Ishikawa (cell line): Measurements from ENCODE around the gene FAM124A.

Experiments used
- CEBPB ChIP-seq: IDR thresholded peaks from 2 replicates; pipeline ENCODE4 v1.6.1; 2012
- CREB1 ChIP-seq: IDR thresholded peaks from 2 replicates; pipeline ENCODE4 v1.6.1; 2012; ENCODE audit warnings: low read depth
- EGR1 ChIP-seq: IDR thresholded peaks from 2 replicates; pipeline ENCODE4 v1.6.1; 2012
- EP300 ChIP-seq: IDR thresholded peaks from 2 replicates; pipeline ENCODE4 v1.6.1; 2012; ENCODE audit warnings: borderline replicate concordance
- FOXM1 ChIP-seq: IDR thresholded peaks from 2 replicates; pipeline ENCODE4 v1.6.1; 2012; ENCODE audit warnings: low read depth, borderline replicate concordance
- MAX ChIP-seq: IDR thresholded peaks from 2 replicates; pipeline ENCODE4 v1.6.1; 2012
- NFIC ChIP-seq: IDR thresholded peaks from 2 replicates; pipeline ENCODE4 v1.6.1; 2012
- RAD21 ChIP-seq: IDR thresholded peaks from 2 replicates; pipeline ENCODE4 v1.6.1; 2012; ENCODE audit warnings: low read depth
- TAF1 ChIP-seq: IDR thresholded peaks from 2 replicates; pipeline ENCODE4 v1.6.1; 2012; ENCODE audit warnings: low read depth, mild to moderate bottlenecking
- USF1 ChIP-seq: IDR thresholded peaks from 2 replicates; pipeline ENCODE4 v1.6.1; 2012
- YY1 ChIP-seq: IDR thresholded peaks from 2 replicates; pipeline ENCODE4 v1.6.1; 2012; ENCODE audit warnings: low read depth
- ZBTB7A ChIP-seq: IDR thresholded peaks from 2 replicates; pipeline ENCODE4 v1.6.1; 2012; ENCODE audit warnings: low read depth
- TF ChIP-seq, protein P1 (sequence below): IDR thresholded peaks from 2 replicates; pipeline ENCODE4 v1.6.1; 2012; ENCODE audit warnings: low read depth, mild to moderate bottlenecking

DNA sequence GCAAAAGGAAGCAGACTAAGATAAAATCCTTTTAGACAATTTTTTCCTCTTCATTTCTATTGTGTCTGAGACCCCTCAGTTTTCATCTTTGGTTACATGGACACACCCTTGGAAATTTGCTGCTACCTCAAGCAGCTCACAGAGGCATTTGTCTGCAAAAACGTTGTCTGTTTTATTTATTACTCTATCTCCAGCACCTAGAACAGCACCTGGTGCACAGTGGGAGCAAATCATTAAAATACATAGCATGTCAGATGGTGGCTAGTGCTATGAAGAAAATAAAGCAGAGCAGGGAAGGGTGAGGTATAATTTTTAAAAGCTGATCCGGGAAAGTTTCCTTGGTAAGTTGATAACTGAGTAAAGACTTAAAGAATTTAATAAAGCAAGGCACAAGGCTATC, 14.3 kb upstream of the FAM124A start:
- TF ChIP-seq USF1, result no peak
- no peak for TF ChIP-seq CREB1
- no peak for TF ChIP-seq EP300
- TF ChIP-seq, protein P1, sequence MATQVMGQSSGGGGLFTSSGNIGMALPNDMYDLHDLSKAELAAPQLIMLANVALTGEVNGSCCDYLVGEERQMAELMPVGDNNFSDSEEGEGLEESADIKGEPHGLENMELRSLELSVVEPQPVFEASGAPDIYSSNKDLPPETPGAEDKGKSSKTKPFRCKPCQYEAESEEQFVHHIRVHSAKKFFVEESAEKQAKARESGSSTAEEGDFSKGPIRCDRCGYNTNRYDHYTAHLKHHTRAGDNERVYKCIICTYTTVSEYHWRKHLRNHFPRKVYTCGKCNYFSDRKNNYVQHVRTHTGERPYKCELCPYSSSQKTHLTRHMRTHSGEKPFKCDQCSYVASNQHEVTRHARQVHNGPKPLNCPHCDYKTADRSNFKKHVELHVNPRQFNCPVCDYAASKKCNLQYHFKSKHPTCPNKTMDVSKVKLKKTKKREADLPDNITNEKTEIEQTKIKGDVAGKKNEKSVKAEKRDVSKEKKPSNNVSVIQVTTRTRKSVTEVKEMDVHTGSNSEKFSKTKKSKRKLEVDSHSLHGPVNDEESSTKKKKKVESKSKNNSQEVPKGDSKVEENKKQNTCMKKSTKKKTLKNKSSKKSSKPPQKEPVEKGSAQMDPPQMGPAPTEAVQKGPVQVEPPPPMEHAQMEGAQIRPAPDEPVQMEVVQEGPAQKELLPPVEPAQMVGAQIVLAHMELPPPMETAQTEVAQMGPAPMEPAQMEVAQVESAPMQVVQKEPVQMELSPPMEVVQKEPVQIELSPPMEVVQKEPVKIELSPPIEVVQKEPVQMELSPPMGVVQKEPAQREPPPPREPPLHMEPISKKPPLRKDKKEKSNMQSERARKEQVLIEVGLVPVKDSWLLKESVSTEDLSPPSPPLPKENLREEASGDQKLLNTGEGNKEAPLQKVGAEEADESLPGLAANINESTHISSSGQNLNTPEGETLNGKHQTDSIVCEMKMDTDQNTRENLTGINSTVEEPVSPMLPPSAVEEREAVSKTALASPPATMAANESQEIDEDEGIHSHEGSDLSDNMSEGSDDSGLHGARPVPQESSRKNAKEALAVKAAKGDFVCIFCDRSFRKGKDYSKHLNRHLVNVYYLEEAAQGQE, result peak; percentile 62
- TF ChIP-seq YY1, result no peak
- TF ChIP-seq FOXM1, result no peak
- no peak for TF ChIP-seq TAF1
- TF ChIP-seq MAX, result no peak
- TF ChIP-seq RAD21, result no peak
- TF ChIP-seq ZBTB7A, result no peak
- no peak for TF ChIP-seq CEBPB
- TF ChIP-seq EGR1, result no peak
- TF ChIP-seq NFIC, result no peak
